ENCODE results near the gene DNAJC16.

DNA sequence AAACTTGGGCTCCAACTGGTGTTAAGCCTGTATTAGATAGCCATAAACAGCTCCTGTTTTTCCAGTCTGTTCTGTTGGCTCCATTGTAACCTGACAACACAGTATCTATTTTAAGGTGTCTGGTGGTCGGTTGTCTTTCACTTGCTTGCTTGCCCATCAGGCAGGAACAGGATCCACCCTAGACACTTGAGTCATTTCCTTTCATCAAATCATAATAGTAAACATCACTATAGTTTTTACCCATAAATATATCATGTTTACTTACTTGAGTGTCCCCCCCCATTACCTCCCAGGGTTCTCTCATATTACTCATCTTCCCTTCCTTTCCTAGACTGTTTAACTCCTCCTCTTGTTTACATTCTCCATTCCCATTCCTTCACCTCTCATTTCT, 93.5 kb downstream of the DNAJC16 start:
- TF ChIP-seq, protein P1, sequence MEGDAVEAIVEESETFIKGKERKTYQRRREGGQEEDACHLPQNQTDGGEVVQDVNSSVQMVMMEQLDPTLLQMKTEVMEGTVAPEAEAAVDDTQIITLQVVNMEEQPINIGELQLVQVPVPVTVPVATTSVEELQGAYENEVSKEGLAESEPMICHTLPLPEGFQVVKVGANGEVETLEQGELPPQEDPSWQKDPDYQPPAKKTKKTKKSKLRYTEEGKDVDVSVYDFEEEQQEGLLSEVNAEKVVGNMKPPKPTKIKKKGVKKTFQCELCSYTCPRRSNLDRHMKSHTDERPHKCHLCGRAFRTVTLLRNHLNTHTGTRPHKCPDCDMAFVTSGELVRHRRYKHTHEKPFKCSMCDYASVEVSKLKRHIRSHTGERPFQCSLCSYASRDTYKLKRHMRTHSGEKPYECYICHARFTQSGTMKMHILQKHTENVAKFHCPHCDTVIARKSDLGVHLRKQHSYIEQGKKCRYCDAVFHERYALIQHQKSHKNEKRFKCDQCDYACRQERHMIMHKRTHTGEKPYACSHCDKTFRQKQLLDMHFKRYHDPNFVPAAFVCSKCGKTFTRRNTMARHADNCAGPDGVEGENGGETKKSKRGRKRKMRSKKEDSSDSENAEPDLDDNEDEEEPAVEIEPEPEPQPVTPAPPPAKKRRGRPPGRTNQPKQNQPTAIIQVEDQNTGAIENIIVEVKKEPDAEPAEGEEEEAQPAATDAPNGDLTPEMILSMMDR (IDR thresholded peaks at IDR 0.05): no peak
- no peak for TF ChIP-seq POLR2A (IDR thresholded peaks at IDR 0.05)

Measured in esophagus squamous epithelium (tissue), 4 donors.